ENCODE results near the gene PCDHB12.
"Not testable (repeated sequence)": the region's sequence is repeated elsewhere in the genome, so short reads cannot be mapped to it uniquely, and the experiment has no call there.

PCDHB12 gene

DNA sequence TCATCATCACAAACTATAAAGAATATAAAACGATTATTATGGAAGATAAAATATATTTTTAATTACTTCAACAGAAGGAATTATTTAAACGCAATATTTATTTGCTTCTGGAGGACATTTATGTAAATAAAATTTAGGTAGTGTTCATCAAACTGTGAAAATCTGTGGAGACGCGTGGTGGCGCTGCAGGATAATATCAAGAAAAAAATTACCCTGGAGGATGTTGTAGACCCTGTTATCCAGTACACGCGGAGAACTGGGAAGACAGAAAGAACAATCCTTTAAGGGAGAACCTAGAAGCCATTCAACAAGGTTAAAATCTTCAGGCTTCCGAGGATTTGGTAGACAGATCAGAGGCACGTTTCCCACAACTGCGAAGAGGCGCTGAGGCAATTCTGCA is at the start of gene PCDHB12:
TSS of gene PCDHB12 (plus strand) at position 242 of the 400 bp plus-strand sequence. CDS start 189 bp downstream, outside the sequence.
- no peak for DNase-seq

GRCh38 chr5:141172381-141173204 is 35.9 kb upstream of the PCDHB12 start, which contains the start of gene PCDHB7:
TSS of gene PCDHB7 (plus strand) at chr5:141172644. CDS start at chr5:141172836, 192 bp downstream.
- DNase-seq = no peak

GRCh38 chr5:141174291-141175104 is 34.0 kb upstream of the PCDHB12 start:
- DNase-seq = not testable (repeated sequence)

- peak; percentile 1 for DNase-seq
Measured at GRCh38 chr5:141175933-141176332, 32.6 kb upstream of the PCDHB12 start.

DNA sequence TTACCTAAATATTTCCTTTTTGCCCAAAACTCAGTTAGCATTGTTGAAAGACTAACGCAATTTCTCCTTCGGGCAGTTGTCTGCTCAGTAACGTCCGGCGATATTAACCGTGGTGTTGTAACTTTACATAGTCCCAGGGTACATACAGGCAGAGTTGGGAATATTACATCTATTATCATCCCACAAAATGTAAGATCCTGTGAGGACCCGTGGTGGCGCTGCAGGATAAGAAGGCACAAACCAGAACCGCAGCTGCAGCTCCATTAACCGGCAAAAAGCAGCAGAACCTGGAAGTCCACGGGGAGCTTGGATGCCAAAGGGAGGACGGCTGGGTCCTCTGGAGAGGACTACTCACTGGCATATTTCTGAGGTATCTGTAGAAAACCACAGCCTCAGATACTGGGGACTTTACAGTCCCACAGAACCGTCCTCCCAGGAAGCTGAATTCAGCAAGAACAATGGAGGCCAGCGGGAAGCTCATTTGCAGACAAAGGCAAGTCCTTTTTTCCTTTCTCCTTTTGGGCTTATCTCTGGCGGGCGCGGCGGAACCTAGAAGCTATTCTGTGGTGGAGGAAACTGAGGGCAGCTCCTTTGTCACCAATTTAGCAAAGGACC is 30.8 kb upstream of the PCDHB12 start, which contains the start of gene PCDHB8:
TSS of gene PCDHB8 (plus strand) at position 214 of the 615 bp plus-strand sequence. CDS start at position 459, 245 bp downstream.
- not testable (repeated sequence) for DNase-seq

DNA sequence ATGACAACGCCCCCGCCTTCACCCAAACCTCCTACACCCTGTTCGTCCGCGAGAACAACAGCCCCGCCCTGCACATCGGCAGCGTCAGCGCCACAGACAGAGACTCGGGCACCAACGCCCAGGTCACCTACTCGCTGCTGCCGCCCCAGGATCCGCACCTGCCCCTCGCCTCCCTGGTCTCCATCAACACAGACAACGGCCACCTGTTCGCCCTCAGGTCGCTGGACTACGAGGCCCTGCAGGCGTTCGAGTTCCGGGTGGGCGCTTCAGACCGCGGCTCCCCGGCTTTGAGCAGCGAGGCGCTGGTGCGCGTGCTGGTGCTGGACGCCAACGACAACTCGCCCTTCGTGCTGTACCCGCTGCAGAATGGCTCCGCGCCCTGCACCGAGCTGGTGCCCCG is 29.1 kb upstream of the PCDHB12 start:
- not testable (repeated sequence) for DNase-seq

DNA sequence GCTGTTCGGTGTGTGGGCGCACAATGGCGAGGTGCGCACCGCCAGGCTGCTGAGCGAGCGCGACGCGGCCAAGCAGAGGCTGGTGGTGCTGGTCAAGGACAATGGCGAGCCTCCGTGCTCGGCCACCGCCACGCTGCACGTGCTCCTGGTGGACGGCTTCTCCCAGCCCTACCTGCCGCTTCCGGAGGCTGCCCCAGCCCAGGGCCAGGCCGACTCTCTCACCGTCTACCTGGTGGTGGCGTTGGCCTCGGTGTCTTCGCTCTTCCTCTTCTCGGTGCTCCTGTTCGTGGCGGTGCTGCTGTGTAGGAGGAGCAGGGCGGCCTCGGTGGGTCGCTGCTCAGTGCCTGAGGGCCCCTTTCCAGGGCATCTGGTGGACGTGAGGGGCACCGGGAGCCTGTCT is 28.6 kb upstream of the PCDHB12 start:
- not testable (repeated sequence) for DNase-seq

DNA sequence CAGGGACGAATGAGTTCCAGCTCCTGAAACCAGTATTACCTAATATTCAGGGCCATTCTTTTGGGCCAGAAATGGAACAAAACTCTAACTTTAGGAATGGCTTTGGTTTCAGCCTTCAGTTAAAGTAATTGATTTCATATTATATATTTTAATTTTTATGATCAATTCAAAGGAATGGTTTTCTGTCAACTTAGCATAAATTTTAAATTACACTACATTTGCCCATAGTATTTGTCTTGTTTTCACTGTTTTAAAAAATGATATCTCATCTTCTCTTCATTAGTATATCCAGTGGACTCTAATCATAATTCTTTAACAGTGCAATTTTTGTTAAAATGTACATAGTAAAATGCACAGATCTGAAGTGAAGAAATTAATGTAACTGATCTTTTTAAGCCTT is 28.2 kb upstream of the PCDHB12 start:
- no peak for DNase-seq

DNA sequence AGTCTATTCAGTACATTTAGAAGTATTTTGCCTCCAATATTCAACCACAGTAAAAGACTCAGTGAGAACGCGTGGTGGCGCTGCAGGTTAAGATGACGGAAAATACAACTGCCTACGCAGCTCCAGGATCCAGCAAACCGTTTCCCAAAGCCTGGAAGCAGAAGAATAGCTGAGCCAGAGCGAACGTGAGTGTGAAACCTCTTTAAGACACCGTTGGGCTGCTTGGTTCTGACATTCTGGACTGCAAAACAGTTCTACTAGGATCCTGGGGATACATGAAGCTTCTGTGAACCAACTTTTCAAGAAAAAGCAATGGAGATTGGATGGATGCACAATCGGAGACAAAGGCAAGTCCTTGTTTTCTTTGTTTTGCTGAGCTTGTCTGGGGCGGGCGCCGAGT is 26.3 kb upstream of the PCDHB12 start, which contains the start of gene PCDHB16:
TSS of gene PCDHB16 (plus strand) at position 140 of the 400 bp plus-strand sequence. CDS start at position 313, 173 bp downstream.
- no peak for DNase-seq

GRCh38 chr5:141184117-141184855 is 24.2 kb upstream of the PCDHB12 start:
- DNase-seq = not testable (repeated sequence)

GRCh38 chr5:141186897-141187512 is 21.5 kb upstream of the PCDHB12 start, which contains the start of gene PCDHB9:
TSS of gene PCDHB9 (plus strand) at chr5:141187161. CDS start at chr5:141187319, 158 bp downstream.
- DNase-seq = no peak

DNA sequence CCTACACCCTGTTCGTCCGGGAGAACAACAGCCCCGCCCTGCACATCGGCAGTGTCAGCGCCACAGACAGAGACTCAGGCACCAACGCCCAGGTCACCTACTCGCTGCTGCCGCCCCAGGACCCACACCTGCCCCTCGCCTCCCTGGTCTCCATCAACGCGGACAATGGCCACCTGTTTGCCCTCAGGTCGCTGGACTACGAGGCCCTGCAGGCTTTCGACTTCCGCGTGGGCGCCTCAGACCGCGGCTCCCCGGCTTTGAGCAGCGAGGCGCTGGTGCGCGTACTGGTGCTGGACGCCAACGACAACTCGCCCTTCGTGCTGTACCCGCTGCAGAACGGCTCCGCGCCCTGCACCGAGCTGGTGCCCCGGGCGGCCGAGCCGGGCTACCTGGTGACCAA is 19.8 kb upstream of the PCDHB12 start:
- not testable (repeated sequence) for DNase-seq

- DNase-seq = not testable (repeated sequence)
Measured at GRCh38 chr5:141189131-141189530, 19.4 kb upstream of the PCDHB12 start.

GRCh38 chr5:141192110-141192725 is 16.3 kb upstream of the PCDHB12 start, which contains the start of gene PCDHB10:
TSS of gene PCDHB10 (plus strand) at chr5:141192353. CDS start at chr5:141192553, 200 bp downstream.
- no peak for DNase-seq

DNA sequence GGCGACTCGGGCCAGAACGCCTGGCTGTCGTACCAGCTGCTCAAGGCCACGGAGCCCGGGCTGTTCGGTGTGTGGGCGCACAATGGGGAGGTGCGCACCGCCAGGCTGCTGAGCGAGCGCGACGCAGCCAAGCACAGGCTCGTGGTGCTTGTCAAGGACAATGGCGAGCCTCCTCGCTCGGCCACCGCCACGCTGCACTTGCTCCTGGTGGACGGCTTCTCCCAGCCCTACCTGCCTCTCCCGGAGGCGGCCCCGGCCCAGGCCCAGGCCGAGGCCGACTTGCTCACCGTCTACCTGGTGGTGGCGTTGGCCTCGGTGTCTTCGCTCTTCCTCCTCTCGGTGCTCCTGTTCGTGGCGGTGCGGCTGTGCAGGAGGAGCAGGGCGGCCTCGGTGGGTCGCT is 14.2 kb upstream of the PCDHB12 start:
- not testable (repeated sequence) for DNase-seq

DNA sequence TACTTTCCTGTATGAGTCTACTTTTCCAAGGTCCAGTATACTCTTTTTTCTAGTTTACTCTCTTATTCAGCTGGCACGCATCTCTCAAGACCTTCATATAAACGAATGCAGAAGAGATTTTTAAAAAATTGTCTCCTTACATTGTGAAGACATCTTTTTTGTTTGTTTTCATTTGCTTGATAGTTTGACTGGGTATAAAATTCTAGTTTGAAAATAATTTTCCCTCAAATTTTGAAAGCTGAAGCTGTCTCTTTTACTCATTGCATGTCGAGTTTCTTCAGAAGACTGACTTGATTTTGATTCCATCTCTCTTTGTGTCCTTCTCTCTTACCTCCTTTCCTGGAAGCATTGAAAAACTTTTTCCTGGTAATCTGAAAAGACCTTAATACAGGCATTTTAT is 12.2 kb upstream of the PCDHB12 start:
- no peak for DNase-seq

DNA sequence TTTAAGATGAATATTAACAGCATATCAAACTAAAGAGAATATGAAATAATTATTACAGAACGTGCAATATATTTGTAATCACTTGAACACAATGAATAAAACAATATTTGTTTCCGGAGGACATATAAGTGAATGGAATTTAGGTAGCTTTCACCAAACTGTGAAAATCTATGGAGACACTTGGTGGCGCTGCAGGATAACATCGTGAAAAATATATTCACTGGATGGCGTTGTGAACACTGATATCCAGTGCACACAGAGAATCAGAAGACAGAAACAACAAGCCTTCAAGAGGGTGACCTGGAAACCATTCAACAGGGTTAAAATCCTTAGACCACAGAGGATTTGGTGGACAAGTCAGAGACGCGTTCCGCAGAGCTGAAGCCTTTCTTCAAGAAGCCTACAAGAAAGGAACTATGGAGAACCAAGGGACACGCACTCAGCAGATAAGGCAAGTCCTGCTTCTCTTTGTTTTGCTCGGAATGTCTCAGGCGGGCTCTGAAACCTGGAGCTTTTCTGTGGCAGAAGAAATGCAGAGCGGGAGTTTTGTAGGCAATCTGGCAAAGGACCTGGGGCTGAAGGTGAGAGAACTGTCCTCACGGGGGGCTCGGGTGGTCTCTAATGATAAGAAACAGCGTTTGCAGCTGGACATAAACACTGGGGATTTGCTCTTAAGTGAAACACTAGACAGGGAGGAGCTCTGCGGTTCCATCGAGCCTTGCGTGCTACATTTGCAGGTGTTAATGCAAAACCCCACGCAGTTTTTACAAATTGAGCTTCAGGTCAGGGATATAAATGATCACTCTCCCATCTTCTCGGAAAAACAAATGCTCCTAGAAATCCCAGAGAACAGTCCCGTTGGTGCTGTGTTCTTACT is 8.9 kb upstream of the PCDHB12 start, which contains the start of gene PCDHB11:
TSS of gene PCDHB11 (plus strand) at position 269 of the 877 bp plus-strand sequence. CDS start at position 417, 148 bp downstream.
- DNase-seq = no peak

DNA sequence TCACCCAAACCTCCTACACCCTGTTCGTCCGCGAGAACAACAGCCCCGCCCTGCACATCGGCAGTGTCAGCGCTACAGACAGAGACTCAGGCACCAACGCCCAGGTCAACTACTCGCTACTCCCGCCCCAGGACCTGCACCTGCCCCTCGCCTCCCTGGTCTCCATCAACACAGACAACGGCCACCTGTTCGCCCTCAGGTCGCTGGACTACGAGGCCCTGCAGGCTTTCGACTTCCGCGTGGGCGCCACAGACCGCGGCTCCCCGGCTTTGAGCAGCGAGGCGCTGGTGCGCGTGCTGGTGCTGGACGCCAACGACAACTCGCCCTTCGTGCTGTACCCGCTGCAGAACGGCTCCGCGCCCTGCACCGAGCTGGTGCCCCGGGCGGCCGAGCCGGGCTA is 7.4 kb upstream of the PCDHB12 start:
- DNase-seq = not testable (repeated sequence)

DNA sequence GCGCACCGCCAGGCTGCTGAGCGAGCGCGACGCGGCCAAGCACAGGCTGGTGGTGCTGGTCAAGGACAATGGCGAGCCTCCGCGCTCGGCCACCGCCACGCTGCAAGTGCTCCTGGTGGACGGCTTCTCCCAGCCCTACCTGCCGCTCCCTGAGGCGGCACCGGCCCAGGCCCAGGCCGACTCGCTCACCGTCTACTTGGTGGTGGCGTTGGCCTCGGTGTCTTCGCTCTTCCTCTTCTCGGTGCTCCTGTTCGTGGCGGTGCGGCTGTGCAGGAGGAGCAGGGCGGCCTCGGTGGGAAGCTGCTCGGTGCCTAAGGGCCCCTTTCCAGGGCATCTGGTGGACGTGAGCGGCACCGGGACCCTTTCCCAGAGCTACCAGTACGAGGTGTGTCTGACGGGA is 6.9 kb upstream of the PCDHB12 start:
- not testable (repeated sequence) for DNase-seq

DNA sequence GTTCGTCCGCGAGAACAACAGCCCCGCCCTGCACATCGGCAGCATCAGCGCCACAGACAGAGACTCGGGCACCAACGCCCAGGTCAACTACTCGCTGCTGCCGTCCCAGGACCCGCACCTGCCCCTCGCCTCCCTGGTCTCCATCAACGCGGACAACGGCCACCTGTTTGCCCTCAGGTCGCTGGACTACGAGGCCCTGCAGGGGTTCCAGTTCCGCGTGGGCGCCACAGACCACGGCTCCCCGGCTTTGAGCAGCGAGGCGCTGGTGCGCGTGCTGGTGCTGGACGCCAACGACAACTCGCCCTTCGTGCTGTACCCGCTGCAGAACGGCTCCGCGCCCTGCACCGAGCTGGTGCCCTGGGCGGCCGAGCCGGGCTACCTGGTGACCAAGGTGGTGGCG is 1.8 kb downstream of the PCDHB12 start:
- DNase-seq = not testable (repeated sequence)

Data from inflammatory macrophage treated with lipopolysaccharide for 4 hours (primary cell).